PC-3 (cell line): ENCODE data around the gene SARDH.

Experiments
- EZH2phosphoT487 ChIP-seq: fragments of 300-600 bp; sonication (generic); IDR thresholded peaks from 2 replicates; pipeline ENCODE4 v1.6.1; 2018; ENCODE audit warnings: mild to moderate bottlenecking, antibody characterized with exemption, low read length, borderline replicate concordance
- TF ChIP-seq, protein P1 (sequence below): fragments of 300-600 bp; sonication (generic); conservative IDR thresholded peaks from 2 replicates; pipeline ENCODE4 v1.5.1; 2017; ENCODE audit warnings: antibody characterized with exemption, low read depth, mild to moderate bottlenecking, low read length

DNA sequence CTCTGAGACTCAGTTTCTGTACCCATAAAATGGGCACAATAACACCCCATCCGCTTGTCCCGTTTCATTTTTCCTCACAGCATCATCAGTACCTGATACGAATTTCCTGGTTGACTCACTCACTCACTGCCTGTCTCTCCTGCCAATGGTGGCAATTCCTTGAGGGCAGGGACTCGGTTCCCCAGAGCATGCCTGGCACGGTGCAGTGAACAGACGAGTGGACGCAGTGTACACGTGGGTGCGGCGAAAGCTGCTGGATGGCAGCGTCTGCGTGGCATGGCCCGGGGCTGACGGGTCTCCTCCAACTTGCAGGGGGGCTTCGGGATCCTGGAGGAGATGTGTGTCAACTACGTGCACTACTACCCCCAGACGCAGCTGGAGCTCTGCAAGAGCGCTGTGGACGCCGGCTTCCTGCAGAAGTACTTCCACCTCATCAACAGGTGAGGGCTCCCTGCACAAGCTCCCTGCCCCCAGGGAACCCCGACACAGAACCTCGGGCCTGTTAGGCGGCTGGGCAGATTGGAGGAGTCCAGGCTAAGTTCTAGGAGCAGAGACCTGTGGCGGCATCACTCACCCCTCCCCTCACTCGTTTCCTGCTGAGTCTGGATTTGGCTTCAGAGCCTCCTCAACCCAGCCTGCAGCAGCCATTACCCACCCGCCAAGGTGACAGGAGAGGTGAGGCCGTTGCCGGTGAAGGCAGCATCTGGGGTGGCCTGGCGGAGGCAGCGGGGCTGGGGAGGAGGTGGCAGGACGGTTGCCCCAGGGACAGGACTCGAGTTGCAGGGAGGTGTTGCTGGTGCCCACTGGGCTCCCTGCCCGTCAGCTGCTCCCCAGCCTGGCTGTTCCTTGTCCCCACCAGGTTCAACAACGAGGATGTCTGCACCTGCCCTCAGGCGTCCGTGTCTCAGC lies 81.7 kb downstream of the SARDH start:
- TF ChIP-seq, protein P1, sequence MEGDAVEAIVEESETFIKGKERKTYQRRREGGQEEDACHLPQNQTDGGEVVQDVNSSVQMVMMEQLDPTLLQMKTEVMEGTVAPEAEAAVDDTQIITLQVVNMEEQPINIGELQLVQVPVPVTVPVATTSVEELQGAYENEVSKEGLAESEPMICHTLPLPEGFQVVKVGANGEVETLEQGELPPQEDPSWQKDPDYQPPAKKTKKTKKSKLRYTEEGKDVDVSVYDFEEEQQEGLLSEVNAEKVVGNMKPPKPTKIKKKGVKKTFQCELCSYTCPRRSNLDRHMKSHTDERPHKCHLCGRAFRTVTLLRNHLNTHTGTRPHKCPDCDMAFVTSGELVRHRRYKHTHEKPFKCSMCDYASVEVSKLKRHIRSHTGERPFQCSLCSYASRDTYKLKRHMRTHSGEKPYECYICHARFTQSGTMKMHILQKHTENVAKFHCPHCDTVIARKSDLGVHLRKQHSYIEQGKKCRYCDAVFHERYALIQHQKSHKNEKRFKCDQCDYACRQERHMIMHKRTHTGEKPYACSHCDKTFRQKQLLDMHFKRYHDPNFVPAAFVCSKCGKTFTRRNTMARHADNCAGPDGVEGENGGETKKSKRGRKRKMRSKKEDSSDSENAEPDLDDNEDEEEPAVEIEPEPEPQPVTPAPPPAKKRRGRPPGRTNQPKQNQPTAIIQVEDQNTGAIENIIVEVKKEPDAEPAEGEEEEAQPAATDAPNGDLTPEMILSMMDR: no peak
- no peak for TF ChIP-seq EZH2phosphoT487
